GM19240 (cell line): ENCODE measurements around the gene BTNL9.
"Not testable (repeated sequence)": the region's sequence is repeated elsewhere in the genome, so short reads cannot be mapped to it uniquely, and the experiment has no call there.

Experiments
- DNase-seq: peaks from one replicate; pipeline ENCODE4 v3.0.0; 2011; ENCODE audit warnings: low spot score; ENCODE audit not compliant: insufficient read length

BTNL9 gene

GRCh38 chr5:181039931-181040630 lies at the start of gene BTNL9:
Gene BTNL9, plus strand, starts transcription at chr5:181040266. Its CDS starts 5,224 bp downstream, at chr5:181045490.
- no peak for DNase-seq

GRCh38 chr5:180990882-180991242 lies 49.2 kb upstream of the BTNL9 start:
- no peak for DNase-seq

DNA sequence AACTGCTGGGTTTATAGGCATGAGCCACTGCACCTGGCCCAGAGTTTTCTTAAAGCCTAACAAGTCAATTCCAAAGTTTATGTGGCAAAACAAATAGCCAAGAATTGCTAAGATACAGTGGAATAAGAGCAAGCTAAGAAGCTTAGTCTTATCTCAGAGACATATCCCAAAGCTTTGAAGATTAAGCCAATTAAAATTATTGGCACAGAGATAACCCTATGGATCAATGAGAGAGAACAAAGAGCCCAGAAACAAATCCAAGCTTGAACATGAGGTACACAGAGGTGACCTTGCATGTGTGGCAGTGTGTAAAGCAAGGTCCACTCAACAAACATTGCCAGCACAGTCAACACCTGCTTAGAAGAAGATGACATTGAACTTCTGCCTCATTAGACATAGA lies 38.1 kb upstream of the BTNL9 start:
- no peak for DNase-seq

GRCh38 chr5:181005791-181006190 lies 34.3 kb upstream of the BTNL9 start:
- no peak for DNase-seq

DNA sequence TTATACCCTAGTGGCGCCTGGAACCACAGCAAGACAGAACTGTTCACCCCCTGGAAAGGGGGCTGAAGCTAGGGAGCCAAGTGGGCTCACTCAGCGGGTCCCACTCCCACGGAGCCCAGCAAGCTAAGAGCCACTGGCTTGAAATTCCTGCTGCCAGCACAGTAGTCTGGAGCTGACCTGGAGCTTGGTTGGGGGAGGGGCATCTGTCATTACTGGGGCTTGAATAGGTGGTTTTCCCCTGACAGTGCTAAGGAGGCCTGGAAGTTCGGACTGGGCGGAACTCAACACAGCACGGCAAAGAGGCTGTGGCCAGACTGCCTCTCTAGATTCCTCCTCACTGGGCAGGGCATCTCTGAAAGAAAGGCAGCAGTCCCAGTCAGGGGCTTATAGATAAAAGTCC lies 31.9 kb upstream of the BTNL9 start:
- DNase-seq, result no peak

DNA sequence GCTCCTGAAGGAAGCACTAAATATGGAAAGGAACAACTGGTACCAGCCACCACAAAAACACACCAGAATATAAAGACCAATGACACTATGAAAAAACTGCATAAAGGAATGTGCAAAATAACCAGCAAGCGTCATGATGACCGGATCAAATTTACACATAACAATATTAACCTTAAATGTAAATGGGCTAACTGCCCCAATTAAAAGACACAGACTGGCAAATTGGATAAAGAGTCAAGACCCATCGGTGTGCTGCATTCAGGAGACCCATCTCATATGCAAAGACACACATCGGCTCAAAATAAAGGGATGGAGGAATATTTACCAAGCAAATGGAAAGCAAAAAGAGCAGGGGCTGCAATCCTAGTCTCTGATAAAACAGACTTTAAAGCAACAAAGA lies 30.0 kb upstream of the BTNL9 start:
- not testable (repeated sequence) for DNase-seq

DNA sequence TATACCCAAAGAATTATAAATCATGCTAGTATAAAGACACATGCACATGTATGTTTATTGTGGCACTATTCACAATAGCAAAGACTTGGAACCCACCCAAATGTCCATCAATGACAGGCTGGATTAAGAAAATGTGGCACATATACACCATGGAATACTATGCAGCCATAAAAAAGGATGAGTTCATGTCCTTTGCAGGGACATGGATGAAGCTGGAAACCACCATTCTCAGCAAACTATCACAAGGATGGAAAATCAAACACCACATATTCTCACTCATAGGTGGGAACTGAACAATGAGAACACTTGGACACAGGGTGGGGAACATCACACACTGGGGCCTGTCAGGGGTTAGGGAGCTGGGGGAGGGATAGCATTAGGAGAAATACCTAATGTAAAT lies 25.4 kb upstream of the BTNL9 start:
- not testable (repeated sequence) for DNase-seq

DNA sequence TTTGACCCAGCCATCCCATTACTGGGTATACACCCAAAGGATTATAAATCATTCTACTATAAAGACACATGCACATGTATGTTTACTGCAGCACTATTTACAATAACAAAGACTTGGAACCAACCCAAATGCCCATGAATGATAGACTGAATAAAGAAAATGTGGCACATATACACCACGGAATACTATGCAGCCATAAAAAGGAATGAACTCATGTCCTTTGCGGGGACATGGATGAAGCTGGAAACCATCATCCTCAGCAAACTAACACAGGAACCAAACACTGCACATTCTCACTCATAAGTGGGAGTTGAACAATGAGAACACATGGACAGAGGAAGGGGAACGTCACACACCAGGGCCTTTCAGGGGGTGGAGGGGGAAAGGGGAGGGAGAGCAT lies 22.6 kb upstream of the BTNL9 start:
- DNase-seq, result not testable (repeated sequence)

GRCh38 chr5:181020688-181021087 lies 19.4 kb upstream of the BTNL9 start:
- no peak for DNase-seq

GRCh38 chr5:181024245-181025064 lies 15.6 kb upstream of the BTNL9 start:
- DNase-seq, result no peak

GRCh38 chr5:181027452-181028031 lies 12.5 kb upstream of the BTNL9 start:
- DNase-seq, result no peak

GRCh38 chr5:181028032-181028819 lies 11.8 kb upstream of the BTNL9 start:
- DNase-seq, result no peak

DNA sequence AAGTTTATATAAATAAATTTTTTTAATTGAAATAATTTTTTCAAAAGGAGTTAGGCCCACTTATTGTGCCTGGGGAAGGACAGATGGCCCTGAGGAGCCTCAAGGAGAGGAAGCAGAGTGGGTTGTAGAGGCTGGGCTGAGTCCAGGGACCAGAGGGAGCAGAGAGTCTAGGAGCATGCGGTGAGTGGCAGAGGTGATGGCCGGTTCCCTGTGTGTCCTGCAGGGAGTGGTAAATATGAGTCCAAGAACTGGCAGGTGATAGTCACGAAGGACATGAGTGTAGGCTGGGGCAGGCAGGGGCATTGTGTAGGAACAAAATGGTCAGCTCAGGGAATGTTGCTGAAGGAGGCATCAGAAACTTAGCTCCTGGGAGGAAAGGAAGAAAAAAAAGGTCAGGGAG lies 8.3 kb upstream of the BTNL9 start:
- DNase-seq, result no peak

DNA sequence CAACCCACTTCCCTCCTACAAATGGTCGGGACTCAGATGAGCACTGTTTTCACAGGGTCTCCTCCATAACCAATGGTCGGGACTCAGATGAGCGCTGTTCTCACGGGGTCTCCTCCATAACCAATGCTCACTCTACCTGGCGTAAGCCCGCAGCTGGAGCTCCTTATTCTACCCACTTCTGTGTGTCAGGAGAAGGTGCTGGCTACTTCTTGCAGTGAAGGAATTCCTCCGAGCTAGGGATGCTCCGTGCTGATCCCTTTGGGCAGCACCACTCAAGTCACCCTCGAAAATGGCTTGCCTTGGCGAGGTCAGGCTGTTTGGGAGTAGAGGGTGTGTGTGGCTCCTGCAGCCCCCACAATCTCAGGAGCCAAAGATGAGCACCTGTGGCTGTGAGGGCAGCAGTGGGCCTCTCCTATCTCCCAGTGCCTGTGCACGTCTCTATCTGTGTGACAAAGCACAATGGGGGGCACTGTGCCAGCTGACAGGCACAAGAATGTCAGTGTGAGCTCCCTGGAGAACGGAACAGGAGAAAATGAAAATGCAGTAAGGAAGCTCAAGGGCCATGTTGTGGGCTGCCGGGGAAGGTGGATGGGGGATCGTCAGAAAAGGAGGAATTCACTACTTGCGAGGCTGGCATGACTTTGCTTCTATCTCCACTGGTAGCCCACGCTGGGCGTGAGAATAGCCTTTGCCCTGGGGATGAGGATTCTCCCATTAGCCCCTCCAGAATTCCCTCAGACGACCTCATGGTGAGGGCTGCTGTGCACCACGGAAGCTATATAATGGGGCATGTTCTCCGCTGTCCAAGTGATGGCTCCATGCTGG lies 3.9 kb upstream of the BTNL9 start:
- no peak for DNase-seq

- DNase-seq, result no peak
Measured at GRCh38 chr5:181036816-181037364, 3.2 kb upstream of the BTNL9 start.

DNA sequence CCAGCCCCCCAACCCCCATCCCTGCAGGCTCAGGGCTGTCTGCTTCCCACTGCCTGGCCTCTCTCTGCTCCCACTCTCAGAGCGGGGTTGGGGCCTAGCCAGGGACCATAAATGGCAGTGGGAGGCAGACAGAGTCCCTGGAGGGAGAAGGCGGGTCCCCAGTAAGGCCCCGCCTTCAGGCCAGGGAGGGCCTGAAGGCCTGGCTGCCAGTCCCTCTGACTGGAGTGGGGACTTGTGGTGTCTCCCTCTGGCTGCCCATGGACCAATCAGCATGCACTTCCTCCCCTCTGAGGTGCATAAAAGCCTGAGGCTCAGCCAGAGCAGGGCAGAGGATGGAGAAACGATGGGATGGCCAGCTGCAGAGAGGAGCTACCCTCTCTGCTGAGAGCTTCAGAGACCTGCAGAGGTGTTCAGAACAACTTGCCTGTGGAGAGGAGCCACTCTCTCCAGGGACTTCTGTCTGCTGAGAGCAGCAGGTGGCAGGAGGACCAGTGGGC lies 2.7 kb upstream of the BTNL9 start:
- DNase-seq, result no peak

DNA sequence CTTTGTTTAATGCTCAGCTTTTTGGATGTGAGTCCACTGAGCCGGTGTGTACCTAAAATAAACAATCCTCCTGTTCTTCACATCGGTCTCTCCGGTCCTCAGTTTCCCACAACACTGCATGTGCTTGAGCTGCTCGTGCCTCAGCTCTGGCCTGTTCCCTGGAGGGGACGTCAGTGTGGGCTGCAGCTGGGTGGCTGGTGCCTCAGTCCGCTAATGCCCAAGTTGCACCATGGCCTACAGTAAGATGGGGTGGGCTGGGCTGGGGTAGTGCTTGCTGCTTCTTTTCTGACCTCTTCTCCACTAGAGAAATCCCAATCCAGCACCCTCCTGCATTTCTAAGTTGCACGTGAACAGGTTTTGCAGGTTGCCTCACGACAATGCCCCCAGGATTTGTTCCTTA lies 595 bp upstream of the BTNL9 start:
- DNase-seq, result no peak

GRCh38 chr5:181040631-181040945 lies 522 bp downstream of the BTNL9 start:
- DNase-seq, result no peak

- DNase-seq, result no peak
Measured at GRCh38 chr5:181041043-181041442, 977 bp downstream of the BTNL9 start.

DNA sequence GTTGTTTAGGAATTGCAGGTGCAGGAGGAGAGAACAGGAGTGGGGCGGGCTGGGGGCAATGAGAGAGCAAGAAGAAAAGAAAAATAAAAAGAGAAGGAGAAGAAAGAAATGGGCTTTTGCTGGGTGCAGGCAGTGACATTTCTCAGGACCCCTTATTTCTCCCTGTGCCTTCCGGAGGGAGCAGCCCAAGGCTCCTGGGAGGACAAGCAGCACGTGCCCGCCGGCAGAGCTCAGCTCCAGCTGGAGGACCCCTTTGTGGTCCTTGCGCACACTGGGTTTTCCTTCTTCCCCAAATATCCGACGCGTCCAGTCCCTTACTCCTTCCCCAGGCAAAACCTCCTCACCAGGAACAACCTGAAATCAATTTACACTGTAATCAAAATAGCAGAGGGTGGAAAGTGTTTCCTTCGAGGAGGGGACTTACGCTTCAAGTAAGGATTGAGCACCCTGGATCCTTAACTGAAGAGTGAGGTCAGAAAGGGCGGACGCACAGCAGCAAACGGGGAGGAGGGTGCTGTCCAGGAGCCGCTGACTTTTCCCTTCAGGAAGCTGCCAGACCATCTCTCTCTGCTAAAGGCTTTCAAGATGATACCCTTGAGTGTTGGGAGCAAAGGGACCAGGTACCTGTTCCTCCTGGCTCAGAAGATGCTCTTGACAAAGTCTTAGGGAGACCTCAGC lies 2.1 kb downstream of the BTNL9 start:
- DNase-seq, result no peak
